Glomerular endothelial cell (primary cell): ENCODE results near the gene DGKB. TPM values are rescaled to one million over a fixed set of nuclear protein-coding genes. Genes with fewer than 3 reads are reported as not detected.

Source experiments
- DNase-seq: peaks from one replicate; pipeline ENCODE4 v3.0.0-alpha.2; 2011; ENCODE audit warnings: low read depth, low spot score; ENCODE audit errors: extremely low read depth
- total RNA-seq: library from RNA; depleted of rRNA; stranded (reverse); fragments of >200 nt; gene quantifications from 2 replicates; pipeline ENCODE4 v1.2.3, GENCODE V29; 2015

DGKB gene
- total RNA-seq, 1 donor from 2014 or later = 0.29 TPM

DNA sequence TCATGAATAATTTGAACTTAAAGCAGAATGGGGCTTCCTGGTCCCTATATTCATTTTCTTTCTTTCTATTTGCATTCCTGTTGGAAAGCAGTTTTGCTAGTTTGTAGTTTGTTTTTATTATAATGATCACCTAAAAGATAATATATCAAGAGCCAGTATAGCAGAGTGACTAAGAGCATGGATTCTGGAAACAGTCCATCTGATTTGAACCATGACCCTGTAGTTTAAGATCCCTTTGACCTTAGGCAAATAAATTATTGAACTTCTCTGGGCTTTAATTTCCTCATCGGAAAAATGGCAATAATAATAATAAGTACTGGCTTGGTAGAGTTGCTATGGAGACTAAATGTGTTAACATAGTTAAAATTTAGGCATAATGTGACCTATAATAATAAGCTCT lies 76.1 kb downstream of the DGKB start:
- no peak for DNase-seq

DNA sequence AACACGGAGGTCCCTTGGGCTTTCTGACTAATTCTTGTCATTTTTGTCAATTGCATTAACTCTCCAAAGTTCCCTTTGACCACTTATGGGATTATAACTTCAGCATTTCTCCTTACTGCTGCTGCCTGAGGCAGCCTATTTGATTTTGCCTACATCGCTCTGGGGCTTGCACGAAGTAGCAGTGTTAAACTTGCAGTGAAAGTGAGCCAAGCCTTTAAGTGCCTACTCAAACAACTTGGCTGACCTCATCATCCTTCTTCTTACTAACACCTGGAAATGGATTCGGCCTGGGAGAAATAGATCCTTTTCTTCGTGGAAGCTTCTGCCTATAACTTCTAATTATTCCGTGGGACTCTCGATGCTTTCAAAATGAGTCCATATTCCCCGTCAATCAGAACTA lies 76.6 kb downstream of the DGKB start:
- no peak for DNase-seq

DNA sequence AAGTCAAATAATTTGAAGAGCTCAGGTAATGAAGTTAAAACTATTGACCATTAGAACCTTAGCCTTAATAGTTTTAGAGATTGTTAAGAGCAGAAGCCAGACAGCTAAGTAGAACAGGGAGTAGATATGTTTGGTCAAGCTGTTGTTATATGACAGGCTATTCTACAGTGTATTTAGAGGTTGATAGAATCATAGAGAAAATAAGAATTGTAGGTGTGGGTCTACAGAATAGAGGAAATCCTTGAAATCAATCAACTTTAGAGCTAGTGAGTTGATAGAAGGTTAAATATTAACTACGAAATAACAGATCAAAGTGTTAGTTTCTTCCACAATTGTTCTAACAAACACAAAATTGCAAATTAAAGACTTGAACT lies 80.1 kb downstream of the DGKB start:
- no peak for DNase-seq

- no peak for DNase-seq
Observed at GRCh38 chr7:14821757-14822480, 80.6 kb downstream of the DGKB start.

GRCh38 chr7:14818871-14819270 lies 83.7 kb downstream of the DGKB start:
- no peak for DNase-seq

- DNase-seq = no peak
Observed at GRCh38 chr7:14817829-14818614, 84.5 kb downstream of the DGKB start.

DNA sequence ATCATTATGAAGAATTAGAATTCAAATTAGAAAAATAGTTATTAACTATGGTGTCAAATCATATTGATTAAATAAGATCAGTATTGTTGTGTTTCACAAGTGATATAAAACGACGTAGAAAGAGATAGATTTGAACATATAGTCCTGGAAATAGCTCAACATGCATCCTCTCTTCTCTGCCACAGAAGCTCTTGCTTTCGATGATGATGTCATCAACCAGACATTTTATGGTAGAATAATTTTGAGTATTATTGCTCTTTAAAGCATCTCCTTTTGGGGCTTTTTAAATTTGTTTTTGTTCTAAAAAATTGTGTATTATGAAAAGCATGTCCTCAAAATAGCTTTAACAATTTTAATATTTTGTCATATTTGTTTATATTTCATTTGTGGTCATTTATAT lies 95.0 kb downstream of the DGKB start:
- DNase-seq = no peak

GRCh38 chr7:14806891-14807290 lies 95.7 kb downstream of the DGKB start:
- DNase-seq = no peak

DNA sequence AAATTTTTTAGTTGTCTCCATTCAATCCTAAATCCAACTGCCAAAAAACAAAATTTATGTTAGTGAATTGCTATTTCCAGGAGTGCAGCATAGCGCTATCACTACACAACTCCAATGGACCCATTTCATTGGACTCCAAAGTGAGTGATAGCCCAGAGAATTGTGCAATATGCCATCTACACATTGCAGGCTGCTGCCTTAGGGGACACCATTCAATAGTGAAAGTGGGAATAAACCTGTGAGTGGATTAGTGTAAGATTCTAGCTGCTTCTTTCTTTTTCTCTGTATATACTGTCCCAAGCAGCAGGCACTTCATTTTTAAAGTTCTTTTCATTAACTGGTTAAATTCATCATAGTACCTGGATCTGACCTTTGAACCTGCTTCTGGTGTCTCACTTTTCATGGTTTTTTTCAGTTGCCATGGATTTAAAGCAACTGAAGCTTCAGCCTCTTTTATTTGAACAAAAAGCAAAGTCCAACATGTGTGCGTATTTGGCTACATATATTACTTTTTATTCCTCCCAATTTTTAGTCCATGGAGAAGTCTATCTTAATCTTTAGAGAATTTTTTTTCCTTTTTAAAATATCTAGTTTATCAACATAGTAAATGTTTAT lies 97.3 kb downstream of the DGKB start:
- no peak for DNase-seq

GRCh38 chr7:14800664-14801063 lies 101.9 kb downstream of the DGKB start:
- DNase-seq = no peak

- no peak for DNase-seq
Observed at GRCh38 chr7:14793151-14793550, 109.4 kb downstream of the DGKB start.

GRCh38 chr7:14787551-14787950 lies 115.0 kb downstream of the DGKB start:
- no peak for DNase-seq

- DNase-seq = no peak
Observed at GRCh38 chr7:14786314-14786895, 116.1 kb downstream of the DGKB start.

DNA sequence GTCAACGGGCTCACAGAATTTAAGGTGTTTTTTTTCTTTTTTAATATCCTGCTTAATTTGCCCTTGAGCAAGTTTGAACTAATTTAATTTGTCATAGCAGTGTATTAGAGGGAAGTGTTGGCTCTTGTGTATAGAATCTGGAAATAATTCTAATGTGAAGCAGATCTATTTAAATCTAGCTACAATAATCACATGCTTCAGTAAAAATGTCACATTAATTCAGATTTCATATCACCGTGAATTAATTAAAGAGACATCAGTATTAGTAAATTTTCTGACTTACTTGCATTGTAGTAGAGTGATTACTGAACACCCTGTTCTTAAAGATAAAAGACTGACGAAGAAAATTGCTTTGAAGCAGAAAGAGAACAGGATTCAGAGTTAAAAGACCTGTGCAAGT lies 124.7 kb downstream of the DGKB start:
- DNase-seq = no peak

GRCh38 chr7:14776266-14776665 lies 126.3 kb downstream of the DGKB start:
- no peak for DNase-seq

GRCh38 chr7:14773729-14774271 lies 128.8 kb downstream of the DGKB start:
- no peak for DNase-seq

DNA sequence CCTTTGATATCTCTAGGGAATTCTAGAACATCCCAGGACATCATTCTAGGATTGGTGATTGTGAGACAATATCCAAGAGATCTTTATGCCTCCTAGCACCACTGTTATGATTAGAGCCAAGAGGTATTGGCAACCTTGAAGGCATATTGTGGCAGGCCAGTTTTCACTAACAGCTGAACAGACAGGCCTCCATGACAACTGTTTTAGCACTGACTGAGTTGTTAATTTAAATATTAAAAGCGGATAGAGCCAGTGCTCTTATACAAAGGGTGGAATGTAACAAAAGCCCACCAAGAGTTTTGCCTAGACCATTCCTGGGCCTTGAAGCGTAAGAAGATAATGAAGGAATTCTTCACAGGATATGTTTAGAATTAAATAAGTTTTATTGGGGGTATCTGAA lies 131.9 kb downstream of the DGKB start:
- no peak for DNase-seq

GRCh38 chr7:14769261-14769660 lies 133.3 kb downstream of the DGKB start:
- DNase-seq = no peak

- no peak for DNase-seq
Observed at GRCh38 chr7:14767716-14768425, 134.7 kb downstream of the DGKB start.

GRCh38 chr7:14766747-14767146 lies 135.8 kb downstream of the DGKB start:
- DNase-seq = no peak

GRCh38 chr7:14765731-14766130 lies 136.8 kb downstream of the DGKB start:
- no peak for DNase-seq
